ENCODE data around the gene PBX3.

Gene PBX3

DNA sequence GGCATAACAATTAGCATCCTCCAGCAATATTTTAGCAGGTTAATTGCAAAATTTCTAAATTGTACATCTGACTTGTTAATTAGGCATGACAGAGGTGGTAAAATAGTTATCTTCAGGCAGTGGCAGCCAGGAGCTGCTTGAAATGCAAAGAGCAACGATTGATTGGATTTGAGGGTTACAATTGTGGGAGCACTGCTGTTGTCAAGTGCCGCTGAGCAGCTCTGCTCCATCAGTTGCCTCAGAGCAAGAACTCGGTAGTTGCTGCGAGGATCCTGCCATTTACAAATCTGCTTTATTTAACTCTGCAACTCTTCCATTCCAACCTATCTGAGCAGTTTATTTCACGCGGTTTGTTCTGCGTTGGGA lies 12.6 kb downstream of the PBX3 start:
- TF ChIP-seq, protein P1, sequence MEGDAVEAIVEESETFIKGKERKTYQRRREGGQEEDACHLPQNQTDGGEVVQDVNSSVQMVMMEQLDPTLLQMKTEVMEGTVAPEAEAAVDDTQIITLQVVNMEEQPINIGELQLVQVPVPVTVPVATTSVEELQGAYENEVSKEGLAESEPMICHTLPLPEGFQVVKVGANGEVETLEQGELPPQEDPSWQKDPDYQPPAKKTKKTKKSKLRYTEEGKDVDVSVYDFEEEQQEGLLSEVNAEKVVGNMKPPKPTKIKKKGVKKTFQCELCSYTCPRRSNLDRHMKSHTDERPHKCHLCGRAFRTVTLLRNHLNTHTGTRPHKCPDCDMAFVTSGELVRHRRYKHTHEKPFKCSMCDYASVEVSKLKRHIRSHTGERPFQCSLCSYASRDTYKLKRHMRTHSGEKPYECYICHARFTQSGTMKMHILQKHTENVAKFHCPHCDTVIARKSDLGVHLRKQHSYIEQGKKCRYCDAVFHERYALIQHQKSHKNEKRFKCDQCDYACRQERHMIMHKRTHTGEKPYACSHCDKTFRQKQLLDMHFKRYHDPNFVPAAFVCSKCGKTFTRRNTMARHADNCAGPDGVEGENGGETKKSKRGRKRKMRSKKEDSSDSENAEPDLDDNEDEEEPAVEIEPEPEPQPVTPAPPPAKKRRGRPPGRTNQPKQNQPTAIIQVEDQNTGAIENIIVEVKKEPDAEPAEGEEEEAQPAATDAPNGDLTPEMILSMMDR (IDR thresholded peaks at IDR 0.05; ENCODE audit: control insufficient read depth, insufficient read depth, low read depth, low read length, missing control alignments) = no peak
- peak overlapping the region; percentile 24 for H3K4me3 ChIP-seq (ENCODE audit: control insufficient read depth, low read depth, low read length)
- DNase-seq (ENCODE audit: low read depth) = no peak

DNA sequence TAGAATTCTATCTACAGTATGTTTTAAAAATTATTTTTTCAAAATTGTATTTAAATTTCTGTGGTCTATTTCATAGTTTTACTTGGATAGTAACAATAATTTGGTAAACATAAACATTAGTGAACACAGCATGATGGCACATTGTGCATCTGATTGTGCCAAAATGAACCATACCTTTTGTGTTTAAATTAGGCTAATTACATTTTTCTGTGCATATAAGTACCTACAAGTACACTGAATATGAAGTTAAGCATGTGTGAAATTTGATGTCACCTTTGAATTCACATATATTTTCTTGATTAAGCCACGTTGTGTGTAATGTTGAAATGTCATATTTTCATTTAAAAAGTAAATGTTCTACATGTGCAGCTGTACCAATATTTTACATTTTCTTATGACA lies 13.4 kb downstream of the PBX3 start:
- TF ChIP-seq, protein P1 (IDR thresholded peaks at IDR 0.05; ENCODE audit: control insufficient read depth, insufficient read depth, low read depth, low read length, missing control alignments) = no peak
- no peak overlapping the region for H3K4me3 ChIP-seq (ENCODE audit: control insufficient read depth, low read depth, low read length)
- no peak for DNase-seq (ENCODE audit: low read depth)

DNA sequence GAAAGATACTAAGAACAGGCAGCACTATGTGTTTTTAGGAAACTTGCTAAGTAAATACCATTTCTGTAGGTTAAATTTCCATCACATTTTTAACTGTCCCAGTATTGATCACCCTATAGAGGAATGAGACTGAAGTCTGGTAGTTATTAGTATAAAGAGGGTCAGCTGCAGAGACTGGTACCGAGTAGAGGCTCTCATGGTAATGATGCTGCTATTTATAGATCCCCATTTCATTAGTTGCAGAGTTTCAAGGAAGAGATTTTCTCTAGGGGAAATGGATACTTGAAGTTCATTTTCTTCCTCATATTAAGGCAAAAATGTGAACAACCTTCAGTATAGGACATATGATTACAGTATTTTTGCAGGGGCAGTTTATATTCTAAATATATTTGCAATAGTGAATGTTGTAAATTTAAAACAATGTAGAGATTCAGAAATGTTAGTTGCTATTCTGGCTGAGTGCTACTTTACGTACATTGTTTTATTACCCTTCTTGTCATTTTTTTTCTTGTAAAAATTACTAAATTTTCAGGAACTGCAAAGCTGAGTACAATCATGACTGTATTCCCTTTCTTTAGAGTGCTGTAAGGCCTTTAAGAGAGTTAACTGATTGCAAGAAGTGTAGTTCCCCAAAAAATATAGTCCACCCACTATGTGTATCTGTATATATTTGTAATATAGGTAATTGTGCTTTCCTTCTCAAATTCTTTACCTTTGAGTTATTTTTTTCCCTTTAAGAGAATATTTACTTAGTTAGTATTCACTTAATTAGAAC lies 14.7 kb downstream of the PBX3 start:
- no peak for DNase-seq (ENCODE audit: low read depth)
- H3K4me3 ChIP-seq (ENCODE audit: control insufficient read depth, low read depth, low read length) = no peak overlapping the region
- TF ChIP-seq, protein P1 (IDR thresholded peaks at IDR 0.05; ENCODE audit: control insufficient read depth, insufficient read depth, low read depth, low read length, missing control alignments) = no peak

DNA sequence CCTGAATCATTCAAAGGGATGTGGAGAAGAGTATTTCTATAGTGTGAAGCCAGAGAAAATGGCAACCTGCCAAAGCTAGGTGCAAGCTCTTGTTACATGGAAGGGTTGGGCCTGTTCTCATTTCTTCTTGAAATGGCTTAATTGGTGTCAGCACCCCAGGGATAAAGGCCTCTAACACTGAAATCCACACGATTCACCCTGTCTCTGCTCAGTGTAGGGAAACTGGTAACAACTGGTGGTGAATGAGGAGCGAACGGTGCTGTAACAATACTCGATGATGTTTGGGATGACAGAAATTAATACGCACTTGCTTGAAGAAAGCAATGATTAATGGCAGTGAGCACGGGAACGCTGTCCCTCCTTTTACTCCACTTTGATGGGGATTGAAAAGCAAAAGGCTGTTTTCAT lies 16.2 kb downstream of the PBX3 start:
- no peak overlapping the region for H3K4me3 ChIP-seq (ENCODE audit: control insufficient read depth, low read depth, low read length)
- no peak for DNase-seq (ENCODE audit: low read depth)
- TF ChIP-seq, protein P1 (IDR thresholded peaks at IDR 0.05; ENCODE audit: control insufficient read depth, insufficient read depth, low read depth, low read length, missing control alignments) = no peak

DNA sequence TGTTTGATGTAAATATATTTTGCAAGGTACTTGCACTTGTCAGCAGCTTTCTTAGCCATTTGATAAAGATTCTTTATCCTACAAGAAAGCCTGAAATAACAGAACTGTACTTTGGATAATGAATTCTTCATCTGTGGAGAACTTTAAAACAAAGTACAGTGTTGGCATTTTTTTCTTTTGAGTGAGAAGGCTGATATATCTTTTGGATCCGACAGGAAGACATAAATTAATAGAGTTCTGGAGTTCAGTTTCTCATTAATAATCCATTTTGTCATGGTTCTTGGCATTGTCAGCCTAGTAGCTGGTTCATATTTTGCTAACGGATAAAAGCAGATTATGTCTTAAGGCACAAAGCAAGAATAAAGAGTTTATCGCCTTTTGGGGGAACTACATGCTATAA lies 17.0 kb downstream of the PBX3 start:
- TF ChIP-seq, protein P1 (IDR thresholded peaks at IDR 0.05; ENCODE audit: control insufficient read depth, insufficient read depth, low read depth, low read length, missing control alignments) = no peak
- no peak for DNase-seq (ENCODE audit: low read depth)
- no peak overlapping the region for H3K4me3 ChIP-seq (ENCODE audit: control insufficient read depth, low read depth, low read length)

DNA sequence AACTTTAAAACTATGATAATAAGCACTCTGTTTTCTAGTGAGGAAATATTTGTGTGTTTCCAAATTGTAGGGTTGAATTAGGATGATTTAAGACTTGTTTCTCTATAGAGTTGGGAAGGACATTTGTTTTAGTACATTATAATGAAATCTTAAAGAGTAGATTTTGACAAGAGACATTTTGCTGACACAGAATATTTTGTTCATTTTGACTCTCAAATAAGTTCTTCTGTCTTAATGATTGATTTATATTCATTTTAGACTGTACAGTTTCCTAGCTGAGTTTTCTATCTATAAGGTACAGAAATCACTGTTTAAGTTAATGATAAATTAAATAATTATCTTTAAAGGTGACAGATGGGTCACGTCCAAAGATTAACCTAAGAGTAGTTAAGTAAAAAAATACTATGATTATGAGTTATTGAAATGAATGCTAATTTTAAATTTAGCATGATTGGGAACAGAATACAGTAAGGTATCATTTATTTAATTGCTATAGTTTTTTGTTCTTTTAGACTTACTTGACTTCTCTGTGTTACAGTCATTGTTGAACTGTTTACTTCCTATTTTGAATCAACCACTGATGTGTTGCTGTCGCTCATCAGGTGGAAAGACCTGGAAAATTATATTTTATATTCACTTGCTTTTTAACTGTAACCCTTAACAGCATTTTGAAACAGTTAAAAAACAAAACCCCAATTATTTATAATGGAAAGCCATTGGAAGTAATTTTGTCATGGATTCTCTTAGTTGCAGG lies 19.5 kb downstream of the PBX3 start:
- H3K4me3 ChIP-seq (ENCODE audit: control insufficient read depth, low read depth, low read length) = no peak overlapping the region
- TF ChIP-seq, protein P1 (IDR thresholded peaks at IDR 0.05; ENCODE audit: control insufficient read depth, insufficient read depth, low read depth, low read length, missing control alignments) = no peak
- no peak for DNase-seq (ENCODE audit: low read depth)
